Thyroid gland (tissue), 4 donors: ENCODE data around the gene PRG3. TPM values are rescaled to one million over a fixed set of nuclear protein-coding genes. Genes with fewer than 3 reads are reported as not detected.
"Not testable (repeated sequence)": the region's sequence is repeated elsewhere in the genome, so short reads cannot be mapped to it uniquely, and the experiment has no call there.

Source experiments
- DNase-seq, 2 donors: peaks; one replicate each; pipeline ENCODE4 v3.0.0-alpha.2; 2019
- H3K27ac ChIP-seq, 3 donors: fragments of 200-600 bp; sonication (generic); 1 replicate in 2 of 3; 2 replicates in 1 of 3; pipeline ENCODE4 v1.5.1; 2016 to 2019; ENCODE audit warnings: mild to moderate bottlenecking in 1 of 3, moderate library complexity in 1 of 3
- H3K27me3 ChIP-seq: fragments of 200-600 bp; sonication (generic); one replicate; pipeline ENCODE4 v1.5.1; 2019
- H3K36me3 ChIP-seq, 2 donors: fragments of 200-600 bp; sonication (generic); one replicate each; pipeline ENCODE4 v1.5.1; 2016 to 2019
- H3K4me1 ChIP-seq, 2 donors: fragments of 200-600 bp; sonication (generic); one replicate each; pipeline ENCODE4 v1.5.1; 2017 to 2019
- H3K4me3 ChIP-seq, 3 donors: fragments of 200-600 bp; sonication (generic); replicated peaks in 1 of 3; 1 replicate in 2 of 3; 2 replicates in 1 of 3; pipeline ENCODE4 v1.5.1; 2016; ENCODE audit warnings: mild to moderate bottlenecking in 1 of 3
- H3K9me3 ChIP-seq: fragments of 200-600 bp; sonication (generic); one replicate; pipeline ENCODE4 v1.5.1; 2017
- CTCF ChIP-seq, 6 experiments: fragments of 200-600 bp in 3 of 6; fragments of 450-650 bp in 3 of 6; sonication (generic) in 3 of 6; IDR thresholded peaks; one replicate each; pipeline ENCODE4 v1.5.1; 2016 to 2019; ENCODE audit warnings: antibody characterized with exemption in 6 of 6, mild to moderate bottlenecking in 2 of 6, inconsistent platforms in 1 of 6, moderate library complexity in 1 of 6
- POLR2A ChIP-seq, 2 donors: fragments of 450-650 bp; IDR thresholded peaks; one replicate each; pipeline ENCODE4 v1.6.1; 2017; ENCODE audit warnings: antibody characterized with exemption in 2 of 2, mild to moderate bottlenecking in 2 of 2, moderate library complexity in 1 of 2
- WGBS, 2 donors: methylation state at CpG; one replicate each; pipeline ENCODE4 v1.1.5; 2017; 5-methylcytosine and 5-hydroxymethylcytosine counted together
- intact Hi-C: fragments of 100-400 bp; cut with DNase I; formaldehyde crosslinking; loops from one replicate; pipeline ENCODE4 v1.15.1; 2023
- total RNA-seq, 4 donors: library from RNA; depleted of rRNA; stranded (reverse); fragments of >200 nt; gene quantifications; one replicate each; pipeline ENCODE4 v1.2.3, GENCODE V29; 2016

PRG3 gene
- total RNA-seq, 4 donors from 2014 or later, result not detected

DNA sequence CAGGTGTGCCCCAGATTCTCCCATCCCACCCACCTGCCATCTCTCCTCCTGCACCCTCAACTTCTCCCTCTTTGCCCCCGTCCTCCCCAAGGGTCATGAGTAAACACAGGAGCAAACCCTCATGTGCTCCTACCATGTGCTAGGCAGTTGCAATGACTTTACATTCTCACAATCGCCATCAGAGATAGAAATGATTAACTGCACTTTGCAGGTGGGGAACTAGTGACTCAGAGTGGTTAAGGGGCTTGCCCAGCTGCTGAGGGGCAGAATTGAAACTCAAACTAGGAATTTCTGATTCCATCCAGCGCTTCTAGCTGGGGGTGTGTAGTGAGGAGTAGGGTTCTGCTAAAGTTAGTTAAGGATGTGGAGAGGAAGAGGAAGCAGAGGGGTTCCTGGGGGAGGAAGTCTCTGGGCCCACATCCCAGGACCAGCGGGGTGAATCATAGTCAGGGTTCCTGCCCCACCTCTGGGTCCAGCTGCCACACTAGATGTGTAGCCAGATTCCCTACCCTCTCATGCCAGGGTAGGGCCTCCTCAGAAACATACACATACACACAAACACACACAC lies 25.5 kb upstream of the PRG3 start:
- peaks cover 4 to 16% of the 10 kb centered on the region in 2 donors for H3K4me1 ChIP-seq
- peaks cover 40 to 46% of the 10 kb centered on the region in 2 donors for H3K36me3 ChIP-seq
- WGBS, 2 donors, result 73 to 77% methylated on average over 4 of the region's 4 CpGs
- intact Hi-C loops, result no loop called here
- H3K27ac ChIP-seq, result peak overlapping the region in 1 of 3 donors; percentile 66
- DNase-seq, result no peak
- no peaks in the 10 kb centered on the region for H3K9me3 ChIP-seq
- H3K4me3 ChIP-seq, result no peak overlapping the region
- no peak for TF ChIP-seq POLR2A (IDR thresholded peaks at IDR 0.05)
- H3K27me3 ChIP-seq, result no peaks in the 10 kb centered on the region

DNA sequence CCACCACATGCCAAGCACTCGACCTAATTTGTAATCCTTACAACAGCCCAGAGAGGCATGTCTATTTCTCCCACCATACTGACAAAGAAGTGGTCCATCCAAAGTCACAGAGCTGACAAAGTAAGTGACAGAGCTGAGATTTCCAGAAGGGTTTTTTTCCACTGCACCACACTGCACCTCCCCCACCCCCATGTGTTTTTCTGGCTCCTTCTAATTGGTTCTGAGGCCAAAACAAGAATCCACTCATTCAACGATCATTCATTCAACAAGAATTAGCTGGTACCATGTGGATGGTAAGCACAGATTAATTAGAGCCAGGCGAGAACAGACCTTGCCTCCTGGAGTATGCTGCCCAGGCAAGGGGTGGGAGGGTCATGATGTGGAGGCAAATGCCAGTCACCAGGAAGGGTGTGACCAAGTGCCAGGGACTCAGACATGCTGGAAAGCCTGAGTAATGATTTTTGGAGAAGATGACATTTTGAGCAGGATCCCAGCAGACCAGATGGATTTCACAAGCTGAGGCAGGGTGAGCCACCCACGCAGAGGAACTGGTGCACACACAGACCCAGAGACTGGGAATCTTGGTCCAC lies 24.4 kb upstream of the PRG3 start:
- Histone ChIP-seq H3K4me1 (peaks cover 4 to 16% of the 10 kb centered on the region in 2 donors), H3K9me3 (no peaks in the 10 kb centered on the region), H3K4me3 (no peak overlapping the region), H3K27ac (no peak overlapping the region), H3K27me3 (no peaks in the 10 kb centered on the region), H3K36me3 (peaks cover 33 to 38% of the 10 kb centered on the region in 2 donors)
- intact Hi-C loops, result no loop called here
- WGBS, 2 donors, result 80 to 85% methylated on average over 4 of the region's 4 CpGs
- TF ChIP-seq POLR2A (IDR thresholded peaks at IDR 0.05) (no peak), CTCF (IDR thresholded peaks at IDR 0.05) (no peak)
- DNase-seq, result peak; percentile 24 to 44

- peaks cover 4 to 16% of the 10 kb centered on the region in 2 donors for H3K4me1 ChIP-seq
- no peaks in the 10 kb centered on the region for H3K9me3 ChIP-seq
- H3K36me3 ChIP-seq, result peaks cover 17 to 24% of the 10 kb centered on the region in 2 donors
- WGBS, 2 donors, result 83 to 100% methylated on average over 2 of the region's 2 CpGs
- no peak for DNase-seq
- TF ChIP-seq CTCF (IDR thresholded peaks at IDR 0.05), result no peak
- TF ChIP-seq POLR2A (IDR thresholded peaks at IDR 0.05), result no peak
- intact Hi-C loops, result no loop called here
- H3K4me3 ChIP-seq, result no peak overlapping the region
- H3K27me3 ChIP-seq, result no peaks in the 10 kb centered on the region
- no peak overlapping the region for H3K27ac ChIP-seq
Measured at GRCh38 chr11:57403802-57404147, 22.8 kb upstream of the PRG3 start.

- DNase-seq, H3K27ac ChIP-seq, intact Hi-C loops, H3K9me3 ChIP-seq, H3K4me3 ChIP-seq, H3K27me3 ChIP-seq: not testable (repeated sequence)
- 84 to 88% methylated on average over 6 of the region's 6 CpGs for WGBS, 2 donors
- Histone ChIP-seq H3K4me1 (peaks cover 4 to 16% of the 10 kb centered on the region in 2 donors), H3K36me3 (peaks cover 11 to 18% of the 10 kb centered on the region in 2 donors)
Measured at GRCh38 chr11:57403003-57403801, 22.3 kb upstream of the PRG3 start.

GRCh38 chr11:57402188-57403002 lies 21.4 kb upstream of the PRG3 start:
- WGBS, 2 donors, result 72% methylated on average over 6 of the region's 6 CpGs

More at GRCh38 chr11:57402188-57403002, 21.4 kb upstream of the PRG3 start:
- H3K27me3 ChIP-seq, result no peaks in the 10 kb centered on the region
- intact Hi-C loops, result no loop called here
- H3K27ac ChIP-seq, result no peak overlapping the region
- H3K36me3 ChIP-seq, result peaks cover 3 to 10% of the 10 kb centered on the region in 2 donors
- no peak overlapping the region for H3K4me3 ChIP-seq
- DNase-seq, result no peak
- no peaks in the 10 kb centered on the region for H3K9me3 ChIP-seq
- H3K4me1 ChIP-seq, result peaks cover 0 to 15% of the 10 kb centered on the region in 2 donors
- TF ChIP-seq CTCF (IDR thresholded peaks at IDR 0.05) (no peak), POLR2A (IDR thresholded peaks at IDR 0.05) (no peak)
